H1 (cell line): ENCODE data around the gene AANAT. TPM values are rescaled to one million over a fixed set of nuclear protein-coding genes. Genes with fewer than 3 reads are reported as not detected.
A peak's percentile ranks its signal among the peaks of the same experiment; 100 is the strongest.

Source experiments
- CTCF ChIA-PET: fragments of 300-600 bp; sonication (Branson Sonifier 250); formaldehyde crosslinking; loops from one replicate; lab custom pipeline; 2021; ENCODE audit not compliant: partially characterized antibody; lab: Charles Lee
- POLR2A ChIA-PET: fragments of 300-600 bp; sonication (Branson Sonifier 250); formaldehyde crosslinking; loops from one replicate; lab custom pipeline; 2021; ENCODE audit warnings: inconsistent platforms; ENCODE audit not compliant: partially characterized antibody; lab: Charles Lee
- DNase-seq, 2 experiments: peaks; one replicate each; pipeline versions ENCODE4 v3.0.0 to v3.0.0-alpha.2; 2010 to 2022; ENCODE audit warnings: low spot score in 2 of 2, low read depth in 1 of 2, mixed read lengths in 1 of 2
- FAIRE-seq: peaks from 2 replicates; lab custom pipeline; 2011; peaks lifted over from hg19 to GRCh38; lab: Jason Lieb, UNC
- H2AFZ ChIP-seq: 2 replicates; pipeline ENCODE4 v1.8.1; 2012; ENCODE audit warnings: low read length, inconsistent platforms
- H2AK5ac ChIP-seq: 2 replicates; pipeline ENCODE4 v1.6.1; 2013; ENCODE audit warnings: low read depth, low read length
- H2BK120ac ChIP-seq: replicated peaks from 2 replicates; pipeline ENCODE3; 2013; ENCODE audit warnings: low read depth, low read length, inconsistent platforms
- H2BK12ac ChIP-seq: 2 replicates; pipeline ENCODE4 v1.6.1; 2013; ENCODE audit warnings: low read depth, low read length
- H2BK15ac ChIP-seq: 2 replicates; pipeline ENCODE4 v1.6.1; 2013; ENCODE audit warnings: low read length
- H2BK20ac ChIP-seq: 2 replicates; pipeline ENCODE4 v1.6.1; 2013; ENCODE audit warnings: low read length
- H2BK5ac ChIP-seq: 2 replicates; pipeline ENCODE4 v1.6.1; 2013; ENCODE audit warnings: low read depth, low read length
- H3K14ac ChIP-seq: 2 replicates; pipeline ENCODE4 v1.6.1; 2013; ENCODE audit warnings: inconsistent platforms; ENCODE audit not compliant: insufficient read length
- H3K18ac ChIP-seq: 2 replicates; pipeline ENCODE4 v1.6.1; 2013; ENCODE audit warnings: low read length; ENCODE audit errors: extremely low read depth
- H3K23ac ChIP-seq: 2 replicates; pipeline ENCODE4 v1.6.1; 2013; ENCODE audit warnings: inconsistent platforms; ENCODE audit not compliant: insufficient read length
- H3K23me2 ChIP-seq: 2 replicates; pipeline ENCODE4 v1.6.1; 2013; ENCODE audit warnings: low read depth, low read length
- H3K27ac ChIP-seq: 2 replicates; pipeline ENCODE4 v1.6.1; 2011; ENCODE audit warnings: low read depth, low read length, inconsistent platforms
- H3K27me3 ChIP-seq, 4 experiments: replicated peaks in 1 of 4; 1 replicate in 1 of 4; 2 replicates in 3 of 4; pipeline versions ENCODE4 v1.6.1 to v1.8.1; 2011 to 2013; ENCODE audit warnings: low read length in 3 of 4, mild to moderate bottlenecking in 3 of 4, inconsistent platforms in 2 of 4, mixed read lengths in 2 of 4, moderate library complexity in 1 of 4; ENCODE audit not compliant: control insufficient read depth in 3 of 4, insufficient read depth in 3 of 4; ENCODE audit errors: extremely low read depth in 1 of 4
- H3K36me3 ChIP-seq, 4 experiments: 2 replicates each; pipeline versions ENCODE4 v1.6.1 to v1.8.1; 2011 to 2013; ENCODE audit warnings: mild to moderate bottlenecking in 4 of 4, low read length in 3 of 4, moderate library complexity in 2 of 4, control low read depth in 1 of 4, inconsistent platforms in 1 of 4; ENCODE audit not compliant: insufficient read depth in 4 of 4, control insufficient read depth in 2 of 4
- H3K4ac ChIP-seq: replicated peaks from 2 replicates; pipeline ENCODE3; 2013; ENCODE audit warnings: low read length, low read depth, mixed read lengths, inconsistent platforms; ENCODE audit not compliant: insufficient read length
- H3K4me1 ChIP-seq, 4 experiments: replicated peaks in 1 of 4; 1 replicate in 1 of 4; 2 replicates in 3 of 4; pipeline versions ENCODE4 v1.6.1 to v1.8.1; 2011 to 2013; ENCODE audit warnings: low read length in 3 of 4, inconsistent platforms in 2 of 4, mixed read lengths in 1 of 4; ENCODE audit not compliant: insufficient read depth in 4 of 4, control insufficient read depth in 3 of 4
- H3K4me2 ChIP-seq, 2 experiments: 2 replicates each; pipeline versions ENCODE4 v1.6.1 to v1.8.1; 2011 to 2013; ENCODE audit warnings: low read depth in 2 of 2, low read length in 2 of 2, control low read depth in 1 of 2, inconsistent platforms in 1 of 2, mild to moderate bottlenecking in 1 of 2; ENCODE audit not compliant: insufficient read depth in 1 of 2
- H3K4me3 ChIP-seq, 4 experiments: fragments of 200-600, 300-600 bp in 1 of 4; sonication (generic), shearing (Covaris generic), sonication (Bioruptor Twin) in 1 of 4; 2 replicates each; pipeline versions ENCODE4 v1.5.1 to v1.8.1; 2011 to 2016; ENCODE audit warnings: low read length in 4 of 4, low read depth in 3 of 4, control low read depth in 2 of 4, inconsistent platforms in 2 of 4, mild to moderate bottlenecking in 2 of 4, mixed read lengths in 1 of 4, moderate library complexity in 1 of 4; ENCODE audit not compliant: insufficient read depth in 2 of 4; ENCODE audit errors: extremely low read depth in 1 of 4
- H3K56ac ChIP-seq: replicated peaks from 2 replicates; pipeline ENCODE3; 2013; ENCODE audit warnings: low read depth, mild to moderate bottlenecking, mixed read lengths, low read length, inconsistent platforms; ENCODE audit not compliant: insufficient read length
- H3K79me1 ChIP-seq: 2 replicates; pipeline ENCODE4 v1.6.1; 2013; ENCODE audit warnings: low read depth, low read length, control low read depth
- H3K79me2 ChIP-seq, 2 experiments: 2 replicates each; pipeline versions ENCODE4 v1.6.1 to v1.8.1; 2012 to 2013; ENCODE audit warnings: low read length in 2 of 2, mild to moderate bottlenecking in 2 of 2, inconsistent platforms in 1 of 2; ENCODE audit not compliant: insufficient read depth in 2 of 2, control insufficient read depth in 1 of 2
- H3K9ac ChIP-seq, 4 experiments: replicated peaks in 1 of 4; 1 replicate in 1 of 4; 2 replicates in 3 of 4; pipeline versions ENCODE4 v1.6.1 to v1.8.1; 2011 to 2013; ENCODE audit warnings: low read depth in 3 of 4, low read length in 3 of 4, control low read depth in 2 of 4, mild to moderate bottlenecking in 2 of 4, moderate library complexity in 2 of 4, inconsistent platforms in 1 of 4; ENCODE audit errors: extremely low read depth in 1 of 4
- H3K9me3 ChIP-seq, 2 experiments: 2 replicates each; pipeline versions ENCODE4 v1.6.1 to v1.8.1; 2012 to 2013; ENCODE audit warnings: mild to moderate bottlenecking in 2 of 2, moderate library complexity in 2 of 2, control low read depth in 1 of 2, inconsistent platforms in 1 of 2, low read depth in 1 of 2, low read length in 1 of 2, mixed read lengths in 1 of 2; ENCODE audit not compliant: insufficient read depth in 2 of 2
- H4K20me1 ChIP-seq, 2 experiments: replicated peaks in 1 of 2; 2 replicates each; pipeline versions ENCODE3 to v1.8.1; 2011 to 2013; ENCODE audit warnings: inconsistent platforms in 2 of 2, low read length in 2 of 2, mild to moderate bottlenecking in 1 of 2; ENCODE audit not compliant: insufficient read depth in 2 of 2, control insufficient read depth in 1 of 2
- H4K5ac ChIP-seq: 2 replicates; pipeline ENCODE4 v1.6.1; 2013; ENCODE audit warnings: low read length, low read depth, mixed read lengths, inconsistent platforms; ENCODE audit not compliant: insufficient read length
- H4K8ac ChIP-seq: 2 replicates; pipeline ENCODE4 v1.8.0; 2013; ENCODE audit warnings: mild to moderate bottlenecking, moderate library complexity, low read length, inconsistent platforms; ENCODE audit not compliant: insufficient read depth; ENCODE audit errors: extremely low read depth
- H4K91ac ChIP-seq: replicated peaks from 2 replicates; pipeline ENCODE3; 2013; ENCODE audit warnings: low read length, mixed read lengths, inconsistent platforms; ENCODE audit not compliant: insufficient read length
- CREB1 ChIP-seq: IDR thresholded peaks from 2 replicates; pipeline ENCODE4 v1.6.1; 2012; ENCODE audit warnings: inconsistent platforms
- CTBP2 ChIP-seq: IDR thresholded peaks from 2 replicates; pipeline ENCODE4 v1.7.0; 2011; ENCODE audit warnings: borderline replicate concordance, mild to moderate bottlenecking, moderate library complexity, mixed read lengths, low read length; ENCODE audit not compliant: insufficient read depth, insufficient read length
- HDAC6 ChIP-seq: IDR thresholded peaks from one replicate; pipeline ENCODE4 v1.7.1; 2012; ENCODE audit warnings: low read depth, mild to moderate bottlenecking, inconsistent platforms, low read length, moderate library complexity
- PHF8 ChIP-seq: fragments of 200-600 bp; sonication (generic); conservative IDR thresholded peaks from 2 replicates; pipeline ENCODE4 v1.7.1; 2012; ENCODE audit warnings: low read depth, mild to moderate bottlenecking, inconsistent platforms, low read length, moderate library complexity
- POLR2A ChIP-seq, 2 experiments: IDR thresholded peaks; 1 replicate in 1 of 2; 2 replicates in 1 of 2; pipeline ENCODE4 v1.6.1; 2011; ENCODE audit warnings: low read depth in 2 of 2, low read length in 2 of 2, mild to moderate bottlenecking in 2 of 2; ENCODE audit errors: control extremely low read depth in 1 of 2
- RAD21 ChIP-seq, 2 experiments: IDR thresholded peaks in 1 of 2; conservative IDR thresholded peaks in 1 of 2; 2 replicates each; pipeline ENCODE4 v1.6.1; 2011; ENCODE audit warnings: low read depth in 2 of 2, low read length in 2 of 2, improper control_type of control experiment in 1 of 2, inconsistent platforms in 1 of 2, mild to moderate bottlenecking in 1 of 2, moderate library complexity in 1 of 2
- RXRA ChIP-seq: IDR thresholded peaks from 2 replicates; pipeline ENCODE4 v1.6.1; 2011; ENCODE audit warnings: low read depth, mild to moderate bottlenecking, low read length, moderate library complexity; ENCODE audit not compliant: insufficient read depth
- SIRT6 ChIP-seq: IDR thresholded peaks from one replicate; pipeline ENCODE4 v1.7.1; 2012; ENCODE audit warnings: low read length, inconsistent platforms
- SRF ChIP-seq: IDR thresholded peaks from 2 replicates; pipeline ENCODE4 v1.6.1; 2011; ENCODE audit warnings: mild to moderate bottlenecking, low read depth, low read length, moderate library complexity
- TAF1 ChIP-seq: IDR thresholded peaks from 2 replicates; pipeline ENCODE4 v1.6.1; 2011; ENCODE audit warnings: mild to moderate bottlenecking, low read depth, low read length
- TAF7 ChIP-seq: optimal IDR thresholded peaks from 2 replicates; pipeline ENCODE3; 2011; ENCODE audit warnings: low read depth, mild to moderate bottlenecking, inconsistent platforms, low read length, moderate library complexity, borderline replicate concordance
- TCF12 ChIP-seq: IDR thresholded peaks from 2 replicates; pipeline ENCODE4 v1.6.1; 2011; ENCODE audit warnings: low read depth, mild to moderate bottlenecking, low read length
- WGBS, 2 experiments: shearing (Covaris generic) in 1 of 2; methylation state at CpG; one replicate each; pipeline versions ENCODE4 v1.1.6 to v1.1.7; 2013 to 2015; ENCODE audit warnings: low lambda C conversion rate in 2 of 2, mixed read lengths in 2 of 2, inconsistent platforms in 1 of 2, low coverage in 1 of 2, missing lambda C conversion rate in 1 of 2; ENCODE audit not compliant: insufficient replicate concordance in 2 of 2, insufficient coverage in 1 of 2, insufficient read length in 1 of 2; ENCODE audit errors: extremely low coverage in 1 of 2, missing lambda C conversion rate in 1 of 2; 5-methylcytosine and 5-hydroxymethylcytosine counted together
- polyA plus RNA-seq, 7 experiments: library from polyadenylated mRNA; depleted of rRNA in 3 of 7; stranded (reverse) in 5 of 7; unstranded in 2 of 7; fragments of >200 nt in 5 of 7; fragments of 200-250 nt in 2 of 7; gene quantifications; 1 replicate in 5 of 7; 2 replicates in 1 of 7; 4 replicates in 1 of 7; pipeline versions ENCODE4 v1.2.1 to v1.2.3, GENCODE V29; 2011 to 2013; ENCODE audit warnings: missing spikeins in 2 of 7, mixed read lengths in 2 of 7
- total RNA-seq: library from RNA; stranded (reverse); fragmentation: NEBNext Ultra II Directional; extraction: Animal tissue kit (Norgen Biotek cat#: 25700); gene quantifications from 2 replicates; pipeline ENCODE4 v1.2.1, GENCODE V29; 2021
- TF ChIP-seq, protein P1 (sequence below): IDR thresholded peaks from 2 replicates; pipeline ENCODE4 v1.6.1; 2012; ENCODE audit warnings: low read length, inconsistent platforms

Gene AANAT
- total and polyA plus RNA-seq, 2 of the 8 experiments (the other 6 are each of a cell fraction or from before 2014, with no cell fraction given), result 0.53 TPM; not detected in 1

DNA sequence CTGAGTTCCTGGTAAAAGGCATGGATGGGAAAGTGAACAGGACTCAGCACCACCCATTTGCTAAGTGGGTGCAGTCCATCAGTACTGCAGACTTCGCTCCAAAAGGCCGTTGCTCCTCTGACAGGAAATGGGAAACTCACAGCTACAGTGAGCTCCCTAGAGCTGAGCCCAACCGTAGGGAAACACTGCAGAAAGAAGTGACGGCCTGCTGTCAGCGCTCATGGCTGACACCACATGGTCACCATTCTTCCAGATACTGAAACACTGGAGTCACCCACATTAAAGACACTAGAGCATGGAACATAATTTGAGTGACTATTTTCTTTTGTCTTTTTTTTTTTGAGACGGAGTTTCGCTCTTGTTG is 46.4 kb upstream of the AANAT start:
- Histone ChIP-seq H2AK5ac (no peak overlapping the region), H4K8ac (no peak overlapping the region; the same call in 1 of the 2 replicates), H2BK12ac (no peak overlapping the region), H2BK20ac (no peak overlapping the region), H2AFZ (no peak overlapping the region), H3K56ac (no peak overlapping the region), H3K23ac (no peak overlapping the region), H3K4me3 (no peak overlapping the region), H3K23me2 (no peaks in the 10 kb centered on the region), H3K9me3 (no peaks in the 10 kb centered on the region), H3K36me3 (0 out of 8 replicates have a peak, but pooled peaks cover 0 to 4% (median 0%) of the 10 kb centered on the region in 4 experiments), H2BK15ac (no peak overlapping the region), H2BK5ac (0 out of 2 replicates have a peak overlapping the region, but pooled peaks have one; percentile 72), H3K4me2 (no peak overlapping the region), H3K4me1 (peaks cover 0 to 8% (median 5%) of the 10 kb centered on the region in 4 experiments; a peak in 6 of 7 replicates), H3K4ac (no peak overlapping the region), H4K5ac (no peak overlapping the region), H3K27ac (no peak overlapping the region), H3K9ac (no peak overlapping the region; a peak in 1 of 7 replicates), H3K14ac (no peak overlapping the region), H2BK120ac (no peak overlapping the region), H3K27me3 (no peaks in the 10 kb centered on the region), H4K91ac (no peak overlapping the region), H4K20me1 (peaks cover 11 to 21% of the 10 kb centered on the region in 2 experiments), H3K79me1 (peaks cover 33% of the 10 kb centered on the region), H3K79me2 (peaks cover 6 to 85% of the 10 kb centered on the region in 2 experiments), H3K18ac (no peak overlapping the region)
- CTCF ChIA-PET, result interaction anchor here (0.7 to 1.4 kb wide), 4 partner anchors 9 to 51 kb away, joined by 3 to 4 read pairs (median 3); no protein-coding TSS in a partner anchor
- FAIRE-seq, result no peak
- POLR2A ChIA-PET, result interaction anchor here (1.4 kb wide), 1 partner anchor 9 kb away, joined by 3 read pairs; no protein-coding TSS in a partner anchor
- WGBS, 2 experiments, result 87% methylated on average over 7 of the region's 7 CpGs; no CpG with 5 or more reads in 1 of the 2 experiments
- DNase-seq, result no peak
- no peak for TF ChIP-seq CREB1
- TF ChIP-seq SRF, result no peak
- TF ChIP-seq TCF12, result no peak
- TF ChIP-seq CTBP2, result no peak
- TF ChIP-seq POLR2A (IDR thresholded peaks at IDR 0.05; ENCODE audit: control extremely low read depth in 1 of 2, low read depth in 2 of 2, low read length in 2 of 2), result no peak
- TF ChIP-seq PHF8, result no peak
- TF ChIP-seq HDAC6, result no peak
- no peak for TF ChIP-seq TAF1
- TF ChIP-seq, protein P1, sequence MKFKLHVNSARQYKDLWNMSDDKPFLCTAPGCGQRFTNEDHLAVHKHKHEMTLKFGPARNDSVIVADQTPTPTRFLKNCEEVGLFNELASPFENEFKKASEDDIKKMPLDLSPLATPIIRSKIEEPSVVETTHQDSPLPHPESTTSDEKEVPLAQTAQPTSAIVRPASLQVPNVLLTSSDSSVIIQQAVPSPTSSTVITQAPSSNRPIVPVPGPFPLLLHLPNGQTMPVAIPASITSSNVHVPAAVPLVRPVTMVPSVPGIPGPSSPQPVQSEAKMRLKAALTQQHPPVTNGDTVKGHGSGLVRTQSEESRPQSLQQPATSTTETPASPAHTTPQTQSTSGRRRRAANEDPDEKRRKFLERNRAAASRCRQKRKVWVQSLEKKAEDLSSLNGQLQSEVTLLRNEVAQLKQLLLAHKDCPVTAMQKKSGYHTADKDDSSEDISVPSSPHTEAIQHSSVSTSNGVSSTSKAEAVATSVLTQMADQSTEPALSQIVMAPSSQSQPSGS, result no peak
- TF ChIP-seq RAD21 (IDR thresholded peaks at IDR 0.05 in 1 of 2, conservative IDR thresholded peaks at IDR 0.05 in 1 of 2; ENCODE audit: low read depth in 2 of 2, low read length in 2 of 2), result no peak
- no peak for TF ChIP-seq RXRA
- TF ChIP-seq SIRT6, result no peak
- TF ChIP-seq TAF7, result no peak
